Brain microvascular endothelial cell (primary cell): ENCODE results near the gene TERT.

Experiments
- DNase-seq: peaks from one replicate; pipeline ENCODE4 v3.0.0-alpha.2; 2020
- H3K27ac ChIP-seq: fragments of 250-450 bp; sonication (Bioruptor Pico); 2 replicates; pipeline ENCODE4 v1.5.1; 2020; ENCODE audit warnings: mild to moderate bottlenecking, moderate library complexity
- H3K27me3 ChIP-seq: fragments of 250-450 bp; sonication (Bioruptor Pico); replicated peaks from 2 replicates; pipeline ENCODE4 v1.5.1; 2020; ENCODE audit warnings: mild to moderate bottlenecking
- H3K36me3 ChIP-seq: fragments of 250-450 bp; sonication (Bioruptor Pico); replicated peaks from 2 replicates; pipeline ENCODE4 v1.5.1; 2020; ENCODE audit warnings: mild to moderate bottlenecking
- H3K4me3 ChIP-seq: 2 replicates; pipeline ENCODE4 v1.5.1; 2011; ENCODE audit warnings: low read depth, mild to moderate bottlenecking, control low read depth, low read length, moderate library complexity
- in situ Hi-C: cut with HindIII; loops from 2 replicates; pipeline ENCODE4 v1.10.0; 2017; ENCODE audit warnings: low sequenced_read_pairs, low pct_ligation_motif_present
- TF ChIP-seq, protein P1 (sequence below): IDR thresholded peaks from 2 replicates; pipeline ENCODE4 v1.5.1; 2011; ENCODE audit warnings: low read depth, mild to moderate bottlenecking, moderate library complexity, low read length, control low read depth, inconsistent platforms; ENCODE audit errors: missing control alignments

Gene TERT

DNA sequence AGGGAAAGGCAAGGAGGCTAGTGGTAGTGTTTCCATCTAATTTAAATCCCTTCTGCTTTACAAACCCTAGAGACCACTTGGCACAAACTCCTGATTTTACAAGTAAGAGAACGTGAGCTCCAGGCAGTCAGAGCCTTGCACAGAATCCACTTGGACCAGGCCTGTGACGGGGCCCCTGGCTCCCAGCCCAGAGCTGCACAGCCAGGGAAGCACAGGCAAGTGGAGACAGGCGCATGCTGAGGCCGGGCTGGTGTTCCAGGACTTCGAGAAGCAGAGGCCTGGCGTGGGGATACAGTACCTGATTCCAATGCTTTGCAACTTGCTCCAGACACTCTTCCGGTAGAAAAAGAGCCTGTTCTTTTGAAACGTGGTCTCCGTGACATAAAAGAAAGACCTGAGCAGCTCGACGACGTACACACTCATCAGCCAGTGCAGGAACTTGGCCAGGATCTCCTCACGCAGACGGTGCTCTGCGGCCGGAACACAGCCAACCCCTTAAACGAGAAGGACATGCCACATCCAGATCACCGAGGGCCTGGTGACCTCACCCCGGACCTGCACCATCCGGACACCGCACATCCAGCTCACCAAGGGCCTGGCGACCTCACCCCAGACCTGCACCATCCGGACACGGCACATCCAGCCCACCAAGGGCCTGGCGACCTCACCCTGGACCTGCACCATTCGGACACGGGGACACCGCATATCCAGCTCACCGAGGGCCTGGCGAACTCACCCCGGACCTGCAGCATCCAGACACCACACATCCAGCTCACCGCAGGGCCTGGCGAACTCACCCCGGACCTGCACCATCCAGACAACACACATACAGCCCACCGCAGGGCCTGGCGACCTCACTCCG, 12.5 kb downstream of the TERT start:
- DNase-seq = no peak
- Histone ChIP-seq H3K27me3 (no peaks in the 10 kb centered on the region), H3K4me3 (no peak overlapping the region), H3K36me3 (no peaks in the 10 kb centered on the region), H3K27ac (no peak overlapping the region)
- TF ChIP-seq, protein P1, sequence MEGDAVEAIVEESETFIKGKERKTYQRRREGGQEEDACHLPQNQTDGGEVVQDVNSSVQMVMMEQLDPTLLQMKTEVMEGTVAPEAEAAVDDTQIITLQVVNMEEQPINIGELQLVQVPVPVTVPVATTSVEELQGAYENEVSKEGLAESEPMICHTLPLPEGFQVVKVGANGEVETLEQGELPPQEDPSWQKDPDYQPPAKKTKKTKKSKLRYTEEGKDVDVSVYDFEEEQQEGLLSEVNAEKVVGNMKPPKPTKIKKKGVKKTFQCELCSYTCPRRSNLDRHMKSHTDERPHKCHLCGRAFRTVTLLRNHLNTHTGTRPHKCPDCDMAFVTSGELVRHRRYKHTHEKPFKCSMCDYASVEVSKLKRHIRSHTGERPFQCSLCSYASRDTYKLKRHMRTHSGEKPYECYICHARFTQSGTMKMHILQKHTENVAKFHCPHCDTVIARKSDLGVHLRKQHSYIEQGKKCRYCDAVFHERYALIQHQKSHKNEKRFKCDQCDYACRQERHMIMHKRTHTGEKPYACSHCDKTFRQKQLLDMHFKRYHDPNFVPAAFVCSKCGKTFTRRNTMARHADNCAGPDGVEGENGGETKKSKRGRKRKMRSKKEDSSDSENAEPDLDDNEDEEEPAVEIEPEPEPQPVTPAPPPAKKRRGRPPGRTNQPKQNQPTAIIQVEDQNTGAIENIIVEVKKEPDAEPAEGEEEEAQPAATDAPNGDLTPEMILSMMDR = no peak
- in situ Hi-C loops = no loop called here

- Histone ChIP-seq H3K36me3 (no peaks in the 10 kb centered on the region), H3K4me3 (no peak overlapping the region), H3K27me3 (no peaks in the 10 kb centered on the region), H3K27ac (no peak overlapping the region)
- in situ Hi-C loops = no loop called here
- TF ChIP-seq, protein P1 = no peak
- no peak for DNase-seq
These were observed 13.6 kb downstream of the TERT start for GRCh38 chr5:1281038-1281882.

DNA sequence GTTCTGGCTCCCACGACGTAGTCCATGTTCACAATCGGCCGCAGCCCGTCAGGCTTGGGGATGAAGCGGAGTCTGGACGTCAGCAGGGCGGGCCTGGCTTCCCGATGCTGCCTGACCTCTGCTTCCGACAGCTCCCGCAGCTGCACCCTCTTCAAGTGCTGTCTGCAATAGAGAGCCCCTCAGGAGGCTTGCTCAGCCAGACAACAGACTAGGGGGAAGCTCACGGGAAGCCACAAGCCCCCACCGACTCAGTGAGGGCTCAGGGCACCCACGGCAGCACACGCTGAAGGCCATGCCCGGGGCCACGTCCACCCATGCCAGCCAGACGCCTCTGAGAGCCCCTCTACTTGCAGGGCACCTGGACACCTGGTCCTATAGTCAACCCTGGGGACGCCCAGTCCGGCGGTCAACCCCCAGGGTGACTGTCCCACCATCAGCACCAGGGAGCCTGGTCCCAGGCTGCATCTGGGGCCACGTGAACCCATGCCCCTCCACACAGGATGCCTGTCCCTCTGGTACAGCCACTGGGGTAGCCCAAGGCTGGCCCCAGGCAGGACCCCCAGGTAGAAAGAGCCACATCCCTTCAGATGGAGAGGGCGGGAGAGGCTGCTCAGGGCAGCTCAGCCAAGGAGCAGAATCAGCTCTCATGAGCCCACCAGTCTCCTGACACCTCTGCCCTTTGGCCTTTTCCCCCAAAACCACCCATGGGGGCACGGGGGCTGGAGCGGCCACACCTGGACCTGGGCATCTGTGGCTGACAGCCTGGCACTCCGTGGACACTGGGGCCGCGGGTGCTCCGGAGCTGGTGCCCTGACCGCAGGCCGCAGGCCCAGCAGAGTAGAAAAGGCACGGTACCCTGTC, 14.5 kb downstream of the TERT start:
- no peak for DNase-seq
- Histone ChIP-seq H3K27ac (no peak overlapping the region), H3K4me3 (no peak overlapping the region), H3K27me3 (no peaks in the 10 kb centered on the region), H3K36me3 (no peaks in the 10 kb centered on the region)
- TF ChIP-seq, protein P1 = no peak
- in situ Hi-C loops = no loop called here

DNA sequence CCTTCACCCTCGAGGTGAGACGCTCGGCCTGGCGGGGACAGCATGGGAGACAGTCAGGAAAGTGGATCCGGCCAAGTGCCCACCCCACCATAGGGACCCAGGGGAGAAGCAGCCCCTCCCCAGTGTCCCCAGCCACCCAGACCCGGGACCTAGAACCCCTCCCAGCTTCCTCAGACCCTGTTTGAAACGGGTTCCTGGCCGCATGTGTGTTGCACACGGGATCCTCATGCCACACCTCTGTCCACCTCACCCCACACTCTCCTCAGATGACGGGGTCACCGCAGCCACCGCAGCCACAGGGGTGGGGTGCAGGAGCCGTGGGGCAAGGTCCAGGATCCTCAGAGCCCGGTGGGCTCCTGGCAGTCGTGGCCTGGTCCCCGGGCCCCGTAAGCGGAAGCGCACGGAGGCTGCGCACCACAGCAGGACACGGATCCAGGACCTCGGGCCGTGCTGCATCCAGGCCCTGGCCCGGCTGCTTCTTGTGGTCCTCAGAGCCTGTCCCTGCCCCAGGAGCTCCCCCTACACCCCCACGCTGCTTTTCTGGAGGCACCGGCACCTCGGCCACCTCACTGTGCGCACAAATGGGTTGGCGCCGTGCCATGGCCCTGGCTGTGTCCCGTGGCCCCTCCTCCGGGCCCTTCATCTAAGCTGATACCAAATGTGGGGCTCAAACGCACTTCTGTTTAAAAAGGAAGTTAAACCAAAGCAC, 15.3 kb downstream of the TERT start:
- in situ Hi-C loops = no loop called here

More for the DNA sequence above, 15.3 kb downstream of the TERT start:
- no peak for DNase-seq
- Histone ChIP-seq H3K27ac (no peak overlapping the region), H3K27me3 (no peaks in the 10 kb centered on the region), H3K36me3 (no peaks in the 10 kb centered on the region), H3K4me3 (no peak overlapping the region)
- TF ChIP-seq, protein P1 = no peak
